K562 (cell line): ENCODE measurements around the gene NEMP1. TPM values are rescaled to one million over a fixed set of nuclear protein-coding genes. Genes with fewer than 3 reads are reported as not detected.

Source experiments
- ATF6 ChIP-seq: sonication (generic); formaldehyde crosslinking; IDR thresholded peaks from 2 replicates; pipeline ENCODE4 v1.4.0; 2020; ENCODE audit warnings: mild to moderate bottlenecking, missing genetic modification reagents
- CBFA2T3 ChIP-seq: fragments of 450-650 bp; IDR thresholded peaks from 2 replicates; pipeline ENCODE4 v1.6.1; 2017
- CGGBP1 ChIP-seq: fragments of 250-450 bp; sonication (Bioruptor Pico); IDR thresholded peaks from 2 replicates; pipeline ENCODE4 v1.9.0; 2021; ENCODE audit warnings: mild to moderate bottlenecking
- CLOCK ChIP-seq: fragments of 250-450 bp; sonication (Bioruptor Pico); IDR thresholded peaks from 2 replicates; pipeline ENCODE4 v1.4.0; 2020; ENCODE audit warnings: mild to moderate bottlenecking, moderate library complexity, borderline replicate concordance
- CREM ChIP-seq: IDR thresholded peaks from 2 replicates; pipeline ENCODE4 v1.6.1; 2014; ENCODE audit warnings: antibody characterized with exemption, low read depth
- EGR1 ChIP-seq: fragments of 450-650 bp; conservative IDR thresholded peaks from 2 replicates; pipeline ENCODE4 v1.6.1; 2017; ENCODE audit warnings: mild to moderate bottlenecking
- GMEB1 ChIP-seq: fragments of 250-450 bp; sonication (Bioruptor Pico); IDR thresholded peaks from 2 replicates; pipeline ENCODE4 v1.4.0; 2020; ENCODE audit warnings: mild to moderate bottlenecking
- NBN ChIP-seq: fragments of 450-650 bp; IDR thresholded peaks from 2 replicates; pipeline ENCODE4 v1.6.1; 2016; ENCODE audit warnings: low read depth, mild to moderate bottlenecking
- PHF8 ChIP-seq: fragments of 200-600 bp; sonication (generic); IDR thresholded peaks from 2 replicates; pipeline ENCODE4 v1.6.1; 2012; ENCODE audit warnings: mixed run types, mild to moderate bottlenecking, inconsistent platforms, low read length, moderate library complexity, borderline replicate concordance
- PML ChIP-seq: IDR thresholded peaks from 2 replicates; pipeline ENCODE4 v1.6.1; 2012; ENCODE audit warnings: low read length, inconsistent platforms
- PPARD ChIP-seq: fragments of 250-450 bp; sonication (Bioruptor Pico); IDR thresholded peaks from 2 replicates; pipeline ENCODE4 v1.8.0; 2022; ENCODE audit warnings: inconsistent platforms, mild to moderate bottlenecking, moderate library complexity
- SNRNP70 ChIP-seq: fragments of 200-400 bp; formaldehyde crosslinking; optimal IDR thresholded peaks from 2 replicates; pipeline ENCODE3; 2017; ENCODE audit warnings: low read depth, low read length
- TSHZ1 ChIP-seq: fragments of 250-450 bp; sonication (Bioruptor Pico); IDR thresholded peaks from 2 replicates; pipeline ENCODE4 v1.4.0; 2020; ENCODE audit warnings: mild to moderate bottlenecking, moderate library complexity
- ZBTB17 ChIP-seq: fragments of 450-650 bp; formaldehyde crosslinking; IDR thresholded peaks from 2 replicates; pipeline ENCODE4 v1.4.0; 2020; ENCODE audit warnings: mild to moderate bottlenecking
- ZNF561 ChIP-seq: fragments of 450-650 bp; formaldehyde crosslinking; conservative IDR thresholded peaks from 2 replicates; pipeline ENCODE4 v1.4.0; 2020; ENCODE audit warnings: mild to moderate bottlenecking, moderate library complexity
- ZNF589 ChIP-seq: fragments of 200-800 bp; sonication (Bioruptor generic); IDR thresholded peaks from 2 replicates; pipeline ENCODE4 v1.6.1; 2016; ENCODE audit warnings: low read depth, missing genetic modification characterization, missing compliant biosample characterization
- ZSCAN32 ChIP-seq: fragments of 450-650 bp; formaldehyde crosslinking; IDR thresholded peaks from 2 replicates; pipeline ENCODE4 v1.4.0; 2020; ENCODE audit warnings: mild to moderate bottlenecking, moderate library complexity
- polyA plus RNA-seq, 8 experiments: library from polyadenylated mRNA; depleted of rRNA in 4 of 8; stranded (reverse) in 5 of 8; unstranded in 3 of 8; fragments of >200 nt; fragmentation: Nextera tagmentation in 2 of 8; fragmentation: Illumina TruSeq in 1 of 8; extraction: Ambion mirVana in 2 of 8; extraction: Trizol in 1 of 8; gene quantifications; 2 replicates each; pipeline versions ENCODE4 v1.2.1 to v1.2.3, GENCODE V29; 2011 to 2014; ENCODE audit warnings: inconsistent platforms in 1 of 8, missing spikeins in 1 of 8
- total RNA-seq, 7 experiments: library from RNA; depleted of rRNA in 6 of 7; stranded (reverse); fragments of >200 nt in 6 of 7; fragmentation: Illumina TruSeq in 2 of 7; extraction: Trizol in 2 of 7; gene quantifications; 2 replicates each; pipeline versions ENCODE4 v1.2.1 to v1.2.3, GENCODE V29; 2011 to 2021; ENCODE audit warnings: low replicate concordance in 1 of 7

Gene NEMP1
- total and polyA plus RNA-seq, 9 of the 15 experiments (the other 6 are each of a cell fraction or from before 2014, with no cell fraction given) = 9.5 to 82.2 (median 41.2) TPM

GRCh38 chr12:57039016-57039798 lies 39.4 kb downstream of the NEMP1 start (continued):
- no peak for TF ChIP-seq GMEB1
- 0 out of 2 replicates have a peak, but pooled peaks have one; percentile 53 for TF ChIP-seq ZNF589
- TF ChIP-seq CREM = peak; percentile 29
- TF ChIP-seq EGR1 = 0 out of 2 replicates have a peak, but pooled peaks have one; percentile 3
- TF ChIP-seq ATF6 (CRISPR knock-in tag) = no peak
- TF ChIP-seq ZBTB17 = no peak
- no peak for TF ChIP-seq NBN
- TF ChIP-seq ZSCAN32 (CRISPR knock-in tag) = no peak
- TF ChIP-seq ZNF561 (CRISPR knock-in tag) = no peak
- no peak for TF ChIP-seq CLOCK (CRISPR knock-in tag)
- TF ChIP-seq PML = peak; percentile 87
- peak; percentile 96 for TF ChIP-seq CBFA2T3
- TF ChIP-seq CGGBP1 (CRISPR knock-in tag) = no peak
- no peak for TF ChIP-seq TSHZ1
- no peak for TF ChIP-seq PHF8
- TF ChIP-seq SNRNP70 = no peak
- no peak for TF ChIP-seq PPARD
